Measurements from ENCODE around the gene MGMT. TPM values are rescaled to one million over a fixed set of nuclear protein-coding genes. Genes with fewer than 3 reads are reported as not detected.

Gene MGMT
- 10 to 100 TPM; 10.9 to 37.7 (median 16.0) TPM for total RNA-seq

GRCh38 chr10:129466703-129467358 is at the start of gene MGMT:
TSS of gene MGMT (plus strand) at chr10:129467241.
- no peaks in the 10 kb centered on the region for H3K36me3 ChIP-seq

DNA sequence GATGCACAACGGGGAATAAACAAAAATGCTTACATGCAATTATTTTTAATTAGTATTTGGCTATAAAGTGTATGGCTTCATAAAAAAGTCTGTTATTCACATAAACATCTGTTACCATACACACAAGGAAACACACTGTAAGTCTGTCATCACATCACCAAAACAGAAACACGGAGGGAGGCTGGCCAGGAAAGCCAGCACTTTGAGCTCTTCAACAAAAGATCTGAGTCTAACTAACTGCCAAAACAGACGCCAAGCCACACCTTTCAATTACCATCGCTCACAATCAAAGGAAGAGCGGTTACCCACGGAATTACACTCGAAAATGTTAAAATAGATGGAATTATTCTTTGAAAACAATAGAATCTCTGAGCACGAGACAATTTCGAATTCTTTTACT is 49.2 kb upstream of the MGMT start:
- TF ChIP-seq, protein P1, sequence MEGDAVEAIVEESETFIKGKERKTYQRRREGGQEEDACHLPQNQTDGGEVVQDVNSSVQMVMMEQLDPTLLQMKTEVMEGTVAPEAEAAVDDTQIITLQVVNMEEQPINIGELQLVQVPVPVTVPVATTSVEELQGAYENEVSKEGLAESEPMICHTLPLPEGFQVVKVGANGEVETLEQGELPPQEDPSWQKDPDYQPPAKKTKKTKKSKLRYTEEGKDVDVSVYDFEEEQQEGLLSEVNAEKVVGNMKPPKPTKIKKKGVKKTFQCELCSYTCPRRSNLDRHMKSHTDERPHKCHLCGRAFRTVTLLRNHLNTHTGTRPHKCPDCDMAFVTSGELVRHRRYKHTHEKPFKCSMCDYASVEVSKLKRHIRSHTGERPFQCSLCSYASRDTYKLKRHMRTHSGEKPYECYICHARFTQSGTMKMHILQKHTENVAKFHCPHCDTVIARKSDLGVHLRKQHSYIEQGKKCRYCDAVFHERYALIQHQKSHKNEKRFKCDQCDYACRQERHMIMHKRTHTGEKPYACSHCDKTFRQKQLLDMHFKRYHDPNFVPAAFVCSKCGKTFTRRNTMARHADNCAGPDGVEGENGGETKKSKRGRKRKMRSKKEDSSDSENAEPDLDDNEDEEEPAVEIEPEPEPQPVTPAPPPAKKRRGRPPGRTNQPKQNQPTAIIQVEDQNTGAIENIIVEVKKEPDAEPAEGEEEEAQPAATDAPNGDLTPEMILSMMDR (IDR thresholded peaks at IDR 0.05) = no peak
- TF ChIP-seq POLR2A (IDR thresholded peaks at IDR 0.05) = no peak
- no peak for DNase-seq
- no peaks in the 10 kb centered on the region for H3K27me3 ChIP-seq
- peak overlapping the region in 1 of 2 donors; percentile 21 for H3K27ac ChIP-seq
- no peaks in the 10 kb centered on the region for H3K9me3 ChIP-seq
- no peaks in the 10 kb centered on the region for H3K36me3 ChIP-seq
- intact Hi-C loops (cut with DNase I; ENCODE audit: low total_unique reads) = no loop called here
- no peaks in the 10 kb centered on the region for H3K4me1 ChIP-seq
- no peak overlapping the region for H3K4me3 ChIP-seq

More at GRCh38 chr10:129466703-129467358, at the start of gene MGMT:
- H3K4me1 ChIP-seq = peaks cover 0 to 7% of the 10 kb centered on the region in 2 donors
- H3K9me3 ChIP-seq = no peaks in the 10 kb centered on the region
- no peaks in the 10 kb centered on the region for H3K27me3 ChIP-seq
- peak; percentile 95 to 96 for DNase-seq
- TF ChIP-seq POLR2A (IDR thresholded peaks at IDR 0.05) = peak; percentile 33 to 74
- TF ChIP-seq, protein P1 (IDR thresholded peaks at IDR 0.05) = no peak
- intact Hi-C loops (cut with DNase I; ENCODE audit: low total_unique reads) = no loop called here
- peak within 1 kb of the TSS; percentile 83 to 89 for H3K27ac ChIP-seq
- H3K4me3 ChIP-seq = peak within 1 kb of the TSS; percentile 71 to 85

DNA sequence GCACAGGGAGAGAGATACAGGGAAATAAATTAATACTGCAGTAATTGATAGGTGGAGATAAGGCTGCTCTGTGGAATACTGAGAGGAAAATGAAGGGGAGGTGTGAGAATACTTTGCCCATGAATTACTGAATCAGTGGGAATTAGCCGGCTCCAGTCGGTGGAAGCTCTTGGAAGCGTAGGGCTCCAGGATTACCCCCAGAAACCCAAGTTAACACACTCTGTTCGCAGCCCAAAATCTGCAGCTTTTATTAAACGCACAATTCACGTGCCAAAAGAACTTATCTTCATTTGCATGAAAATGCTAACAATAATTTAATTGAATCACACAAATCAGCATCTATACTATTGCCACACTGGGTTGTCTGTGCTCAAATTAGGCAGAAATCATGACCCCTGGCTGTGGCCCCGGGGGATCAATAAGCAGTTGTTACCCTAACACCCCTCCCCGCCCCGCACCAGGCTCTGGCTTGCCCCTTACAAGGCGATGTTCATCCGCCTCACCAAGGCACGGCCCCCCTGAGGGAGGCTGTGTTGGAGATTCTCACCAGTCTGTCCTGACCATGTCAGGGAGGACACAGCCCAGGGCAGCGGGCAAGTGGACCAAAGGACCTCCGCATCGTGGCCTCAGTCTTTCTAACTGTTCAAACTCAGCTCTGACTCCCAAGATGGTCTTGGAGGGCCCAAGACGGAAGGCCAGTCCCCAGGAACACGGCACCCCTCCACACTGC is 48.4 kb upstream of the MGMT start:
- TF ChIP-seq POLR2A (IDR thresholded peaks at IDR 0.05) = no peak
- TF ChIP-seq, protein P1 (IDR thresholded peaks at IDR 0.05) = no peak
- Histone ChIP-seq H3K4me3 (no peak overlapping the region), H3K27ac (no peak overlapping the region), H3K27me3 (no peaks in the 10 kb centered on the region), H3K9me3 (no peaks in the 10 kb centered on the region), H3K36me3 (no peaks in the 10 kb centered on the region), H3K4me1 (no peaks in the 10 kb centered on the region)
- DNase-seq = no peak
- intact Hi-C loops (cut with DNase I; ENCODE audit: low total_unique reads) = no loop called here

DNA sequence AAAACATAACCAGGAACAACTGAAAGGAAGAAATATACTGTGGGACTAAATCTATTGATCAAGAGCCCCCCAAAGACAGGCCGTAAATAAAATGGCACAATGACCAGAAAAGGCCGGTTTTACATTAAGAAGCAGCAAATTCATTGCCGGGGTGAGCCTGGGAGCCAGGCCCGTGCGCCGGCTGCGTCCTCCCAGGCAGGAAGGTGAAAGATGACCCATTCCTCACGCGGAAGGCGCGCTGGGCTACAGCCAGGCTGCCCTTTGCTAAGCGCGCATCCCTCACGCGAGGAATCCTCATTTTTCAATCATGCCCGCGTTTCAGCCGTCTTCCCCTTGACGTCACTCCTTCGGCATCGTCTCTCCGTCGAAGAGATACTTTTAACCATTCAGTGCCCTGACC is 47.6 kb upstream of the MGMT start:
- no peaks in the 10 kb centered on the region for H3K27me3 ChIP-seq
- intact Hi-C loops (cut with DNase I; ENCODE audit: low total_unique reads) = no loop called here
- no peaks in the 10 kb centered on the region for H3K9me3 ChIP-seq
- H3K36me3 ChIP-seq = no peaks in the 10 kb centered on the region
- H3K4me3 ChIP-seq = no peak overlapping the region
- no peak overlapping the region for H3K27ac ChIP-seq
- H3K4me1 ChIP-seq = no peaks in the 10 kb centered on the region
- TF ChIP-seq POLR2A (IDR thresholded peaks at IDR 0.05) = no peak
- TF ChIP-seq, protein P1 (IDR thresholded peaks at IDR 0.05) = no peak
- no peak for DNase-seq

DNA sequence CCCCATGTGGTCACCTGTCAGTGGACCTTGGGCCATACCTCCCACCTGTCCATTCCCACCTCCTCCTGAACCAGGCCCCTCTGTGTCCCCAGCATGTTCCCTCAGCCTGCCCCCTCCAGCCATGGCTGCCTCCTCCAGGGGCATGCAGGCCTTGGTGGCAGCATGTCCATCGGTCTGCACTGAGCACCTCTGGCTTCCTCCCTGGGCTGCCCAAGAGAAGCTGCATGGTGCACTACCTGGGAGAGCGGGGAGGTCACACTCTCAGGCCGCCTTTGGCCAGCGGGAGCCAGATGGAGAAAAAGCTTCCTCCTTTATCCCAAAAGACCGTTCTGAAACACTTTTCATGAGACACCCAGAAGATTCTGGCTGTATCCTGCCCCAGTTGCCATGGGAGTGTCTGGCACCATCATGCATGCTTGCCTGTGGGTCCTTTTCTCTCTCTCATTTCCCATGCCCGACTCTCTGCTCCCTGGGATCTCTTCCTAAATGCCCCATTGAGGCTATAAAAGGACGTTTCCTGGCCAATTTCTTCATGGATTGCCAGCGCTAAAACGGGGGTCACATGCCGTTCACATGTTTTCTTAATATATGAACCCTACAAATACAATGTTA is 45.5 kb upstream of the MGMT start:
- Histone ChIP-seq H3K27me3 (no peaks in the 10 kb centered on the region), H3K27ac (no peak overlapping the region), H3K9me3 (no peaks in the 10 kb centered on the region), H3K36me3 (no peaks in the 10 kb centered on the region), H3K4me3 (no peak overlapping the region), H3K4me1 (no peaks in the 10 kb centered on the region)
- intact Hi-C loops (cut with DNase I; ENCODE audit: low total_unique reads) = no loop called here
- no peak for DNase-seq
- TF ChIP-seq POLR2A (IDR thresholded peaks at IDR 0.05) = no peak
- TF ChIP-seq, protein P1 (IDR thresholded peaks at IDR 0.05) = no peak
